Osteocyte (in vitro differentiated cells): ENCODE results near the gene CCK. TPM values are rescaled to one million over a fixed set of nuclear protein-coding genes. Genes with fewer than 3 reads are reported as not detected.

Source experiments
- DNase-seq: peaks from one replicate; pipeline ENCODE4 v3.0.0; 2021; ENCODE audit warnings: mixed read lengths; ENCODE audit not compliant: unreplicated experiment; ENCODE audit errors: extremely low spot score
- H3K27ac Mint-ChIP-seq: one replicate; pipeline ENCODE4 v1.8.0; 2021; ENCODE audit warnings: mild to moderate bottlenecking, mixed read lengths; ENCODE audit not compliant: unreplicated experiment
- H3K27me3 Mint-ChIP-seq: one replicate; pipeline ENCODE4 v1.8.0; 2021; ENCODE audit warnings: mixed read lengths; ENCODE audit not compliant: unreplicated experiment
- H3K36me3 Mint-ChIP-seq: one replicate; pipeline ENCODE4 v1.8.0; 2021; ENCODE audit warnings: mixed read lengths; ENCODE audit not compliant: unreplicated experiment
- H3K4me1 Mint-ChIP-seq: one replicate; pipeline ENCODE4 v1.8.0; 2021; ENCODE audit warnings: mixed read lengths; ENCODE audit not compliant: unreplicated experiment
- H3K4me3 Mint-ChIP-seq: one replicate; pipeline ENCODE4 v1.8.0; 2021; ENCODE audit warnings: mild to moderate bottlenecking, moderate library complexity, mixed read lengths; ENCODE audit not compliant: unreplicated experiment
- H3K9me3 Mint-ChIP-seq: one replicate; pipeline ENCODE4 v1.8.0; 2021; ENCODE audit warnings: mixed read lengths; ENCODE audit not compliant: unreplicated experiment
- CTCF ChIP-seq: fragments of 200-600 bp; sonication (generic); IDR thresholded peaks from 2 replicates; pipeline ENCODE4 v1.5.0; 2021; ENCODE audit warnings: antibody characterized with exemption, mild to moderate bottlenecking, moderate library complexity
- total RNA-seq: library from RNA; stranded (reverse); gene quantifications from 2 replicates; pipeline ENCODE4 v1.2.1, GENCODE V29; 2021

Gene CCK
- total RNA-seq, 1 donor from 2014 or later = not detected

- no peak overlapping the region for H3K4me3 Mint-ChIP-seq
- TF ChIP-seq CTCF = no peak
- DNase-seq = no peak
- H3K4me1 Mint-ChIP-seq = peaks cover 3% of the 10 kb centered on the region
- H3K9me3 Mint-ChIP-seq = no peaks in the 10 kb centered on the region
- no peak overlapping the region for H3K27ac Mint-ChIP-seq
- peaks cover 33% of the 10 kb centered on the region for H3K36me3 Mint-ChIP-seq
- H3K27me3 Mint-ChIP-seq = peaks cover 2% of the 10 kb centered on the region
These were observed 41.8 kb downstream of the CCK start for GRCh38 chr3:42224178-42224577.

- Mint-ChIP-seq H3K27me3 (no peaks in the 10 kb centered on the region), H3K27ac (no peak overlapping the region), H3K36me3 (peaks cover 33% of the 10 kb centered on the region), H3K4me3 (no peak overlapping the region), H3K4me1 (peaks cover 3% of the 10 kb centered on the region), H3K9me3 (no peaks in the 10 kb centered on the region)
- no peak for TF ChIP-seq CTCF
- no peak for DNase-seq
These were observed 42.9 kb downstream of the CCK start for GRCh38 chr3:42222942-42223693.

- Mint-ChIP-seq H3K4me1 (peaks cover 5% of the 10 kb centered on the region), H3K36me3 (peaks cover 37% of the 10 kb centered on the region), H3K27ac (no peak overlapping the region), H3K9me3 (no peaks in the 10 kb centered on the region), H3K27me3 (no peaks in the 10 kb centered on the region), H3K4me3 (no peak overlapping the region)
- no peak for DNase-seq
- TF ChIP-seq CTCF = no peak
These were observed 45.4 kb downstream of the CCK start for GRCh38 chr3:42220436-42221121.

GRCh38 chr3:42216931-42217333, 49.1 kb downstream of the CCK start:
- Mint-ChIP-seq H3K4me1 (peaks cover 11% of the 10 kb centered on the region), H3K4me3 (no peak overlapping the region), H3K36me3 (peaks cover 23% of the 10 kb centered on the region), H3K9me3 (no peaks in the 10 kb centered on the region), H3K27me3 (no peaks in the 10 kb centered on the region), H3K27ac (no peak overlapping the region)
- DNase-seq = peak; percentile 53
- TF ChIP-seq CTCF = no peak

- H3K9me3 Mint-ChIP-seq = no peaks in the 10 kb centered on the region
- DNase-seq = no peak
- peaks cover 11% of the 10 kb centered on the region for H3K4me1 Mint-ChIP-seq
- H3K36me3 Mint-ChIP-seq = peaks cover 28% of the 10 kb centered on the region
- no peak for TF ChIP-seq CTCF
- no peak overlapping the region for H3K27ac Mint-ChIP-seq
- H3K27me3 Mint-ChIP-seq = no peaks in the 10 kb centered on the region
- H3K4me3 Mint-ChIP-seq = no peak overlapping the region
These were observed 49.7 kb downstream of the CCK start for GRCh38 chr3:42216302-42216701.
